ENCODE data around the gene PI4KA.

- TF ChIP-seq CTCF (conservative IDR thresholded peaks at IDR 0.05 in 1 of 2, IDR thresholded peaks at IDR 0.05 in 1 of 2; ENCODE audit: extremely low read depth in 1 of 2, insufficient read depth in 1 of 2, low read depth in 1 of 2, low read length in 2 of 2) (no peak), EZH2 (IDR thresholded peaks at IDR 0.05; ENCODE audit: borderline replicate concordance, low read length) (no peak)
Measured at GRCh38 chr22:20749453-20749852, 109.2 kb downstream of the PI4KA start.

Measured in mammary epithelial cell (primary cell).